Activated B cell treated with CpG ODN at 0.5 μM for 24 hours (primary cell): ENCODE measurements around the gene CTDP1. TPM values are rescaled to one million over a fixed set of nuclear protein-coding genes. Genes with fewer than 3 reads are reported as not detected.

Experiments
- ATAC-seq: fragments of 200-7000 bp; cut with Tn5 transposase; one replicate; pipeline ENCODE4 v1.10.0; 2021; ENCODE audit warnings: low read depth, mild to moderate bottlenecking, moderate library complexity
- CTCF ChIA-PET: fragments of 350-600 bp; sonication (Branson Sonifier 250); formaldehyde crosslinking; loops from one replicate; lab custom pipeline; 2021; ENCODE audit warnings: antibody characterized with exemption; lab: Charles Lee
- POLR2A ChIA-PET: fragments of 350-600 bp; sonication (Branson Sonifier 250); formaldehyde crosslinking; loops from one replicate; lab custom pipeline; 2021; ENCODE audit warnings: antibody characterized with exemption; lab: Charles Lee
- DNase-seq: peaks from one replicate; pipeline ENCODE4 v3.0.0; 2022
- H3K27ac Mint-ChIP-seq: one replicate; pipeline ENCODE4 v1.8.0; 2020; ENCODE audit warnings: mixed read lengths
- H3K27me3 Mint-ChIP-seq: one replicate; pipeline ENCODE4 v1.8.0; 2021; ENCODE audit warnings: mixed read lengths
- H3K36me3 Mint-ChIP-seq: one replicate; pipeline ENCODE4 v1.8.0; 2021; ENCODE audit warnings: low read depth, mixed read lengths
- H3K4me1 Mint-ChIP-seq: one replicate; pipeline ENCODE4 v1.8.0; 2021; ENCODE audit warnings: mixed read lengths
- H3K4me3 Mint-ChIP-seq: one replicate; pipeline ENCODE4 v1.8.0; 2020; ENCODE audit warnings: mild to moderate bottlenecking, mixed read lengths
- H3K9me3 Mint-ChIP-seq: one replicate; pipeline ENCODE4 v1.8.0; 2020; ENCODE audit warnings: mixed read lengths
- intact Hi-C: fragments of 100-400 bp; cut with micrococcal nuclease; formaldehyde crosslinking; loops from one replicate; pipeline ENCODE4 v1.15.1; 2024
- total RNA-seq: library from RNA; stranded (reverse); gene quantifications from 2 replicates; pipeline ENCODE4 v1.2.3, GENCODE V29; 2022
- TF ChIP-seq, protein P1 (sequence below): fragments of 200-600 bp; IDR thresholded peaks from one replicate; pipeline ENCODE4 v1.8.0; 2022; ENCODE audit warnings: antibody characterized with exemption, mild to moderate bottlenecking

Gene CTDP1
- total RNA-seq, 1 donor from 2014 or later = 33.8 TPM

DNA sequence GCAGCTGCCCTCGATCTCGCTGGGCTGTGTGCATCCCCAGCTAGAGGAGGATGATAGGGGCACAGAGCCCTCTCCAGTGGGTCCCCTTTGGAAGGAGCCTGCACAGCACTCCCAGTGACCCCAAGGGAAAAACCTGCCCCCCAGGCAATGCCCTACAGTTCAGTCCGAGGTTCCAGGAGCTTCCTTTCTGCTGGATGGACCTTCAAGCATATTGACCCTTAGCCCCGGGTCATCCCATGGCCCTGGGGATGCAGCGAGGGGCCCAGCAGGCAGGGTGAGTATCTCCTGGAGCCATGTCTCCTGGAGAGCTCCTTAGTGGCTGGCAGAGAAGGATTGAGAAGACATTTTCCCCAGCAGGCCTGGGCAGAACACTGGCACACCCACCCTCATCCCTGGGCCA is 45.4 kb upstream of the CTDP1 start:
- H3K27me3 Mint-ChIP-seq = no peaks in the 10 kb centered on the region
- ChIA-PET POLR2A (no interaction called here), CTCF (no interaction called here)
- no peak overlapping the region for H3K4me3 Mint-ChIP-seq
- no peak for ATAC-seq
- intact Hi-C loops = no loop called here
- H3K9me3 Mint-ChIP-seq = peaks cover 5% of the 10 kb centered on the region
- TF ChIP-seq, protein P1, sequence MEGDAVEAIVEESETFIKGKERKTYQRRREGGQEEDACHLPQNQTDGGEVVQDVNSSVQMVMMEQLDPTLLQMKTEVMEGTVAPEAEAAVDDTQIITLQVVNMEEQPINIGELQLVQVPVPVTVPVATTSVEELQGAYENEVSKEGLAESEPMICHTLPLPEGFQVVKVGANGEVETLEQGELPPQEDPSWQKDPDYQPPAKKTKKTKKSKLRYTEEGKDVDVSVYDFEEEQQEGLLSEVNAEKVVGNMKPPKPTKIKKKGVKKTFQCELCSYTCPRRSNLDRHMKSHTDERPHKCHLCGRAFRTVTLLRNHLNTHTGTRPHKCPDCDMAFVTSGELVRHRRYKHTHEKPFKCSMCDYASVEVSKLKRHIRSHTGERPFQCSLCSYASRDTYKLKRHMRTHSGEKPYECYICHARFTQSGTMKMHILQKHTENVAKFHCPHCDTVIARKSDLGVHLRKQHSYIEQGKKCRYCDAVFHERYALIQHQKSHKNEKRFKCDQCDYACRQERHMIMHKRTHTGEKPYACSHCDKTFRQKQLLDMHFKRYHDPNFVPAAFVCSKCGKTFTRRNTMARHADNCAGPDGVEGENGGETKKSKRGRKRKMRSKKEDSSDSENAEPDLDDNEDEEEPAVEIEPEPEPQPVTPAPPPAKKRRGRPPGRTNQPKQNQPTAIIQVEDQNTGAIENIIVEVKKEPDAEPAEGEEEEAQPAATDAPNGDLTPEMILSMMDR = no peak
- DNase-seq = no peak
- H3K36me3 Mint-ChIP-seq = no peaks in the 10 kb centered on the region
- H3K27ac Mint-ChIP-seq = no peak overlapping the region
- H3K4me1 Mint-ChIP-seq = peaks cover 13% of the 10 kb centered on the region

DNA sequence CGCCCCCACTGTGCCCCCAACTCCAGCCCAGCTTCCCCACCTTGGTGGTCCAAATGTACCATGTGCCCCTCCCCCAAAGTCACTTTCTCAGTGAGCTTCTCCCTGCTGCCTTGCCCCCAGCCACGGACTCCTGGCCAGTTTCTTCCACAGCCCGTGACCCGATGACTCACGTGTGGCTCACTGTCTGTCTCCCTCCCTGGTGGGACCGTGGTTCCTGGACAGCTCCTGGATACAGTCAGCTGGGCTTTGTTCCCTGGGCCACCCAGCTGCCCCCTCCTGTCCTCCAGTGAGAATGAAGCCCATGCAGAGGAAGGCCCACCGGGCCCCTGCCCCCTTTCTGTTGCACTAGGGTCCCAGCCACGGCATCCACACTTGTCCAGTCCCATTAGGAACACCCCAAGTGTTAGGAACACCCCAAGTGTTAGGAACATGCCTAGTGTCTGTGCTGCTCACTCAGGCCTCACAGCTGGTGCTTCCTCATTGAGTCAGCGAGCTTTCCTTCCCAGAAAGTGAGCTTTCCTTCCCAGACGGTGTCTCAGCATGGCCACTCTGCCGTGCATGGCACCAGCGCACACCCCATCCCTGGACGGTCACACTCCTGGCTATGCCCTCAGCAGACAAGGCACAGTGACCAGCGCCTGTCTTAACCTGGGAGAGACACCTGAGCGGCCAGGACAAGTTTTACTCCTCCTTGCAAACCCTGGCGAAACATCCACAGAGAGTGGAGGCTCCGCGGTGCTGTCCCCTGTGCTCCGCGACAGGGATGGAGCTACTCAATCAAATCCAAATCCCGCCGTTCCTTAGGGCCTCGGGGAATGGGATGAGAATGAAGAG is 44.8 kb upstream of the CTDP1 start:
- intact Hi-C loops = no loop called here
- H3K4me3 Mint-ChIP-seq = no peak overlapping the region
- no peak overlapping the region for H3K27ac Mint-ChIP-seq
- DNase-seq = no peak
- peaks cover 5% of the 10 kb centered on the region for H3K9me3 Mint-ChIP-seq
- ChIA-PET CTCF (no interaction called here), POLR2A (no interaction called here)
- no peak for ATAC-seq
- H3K4me1 Mint-ChIP-seq = peaks cover 13% of the 10 kb centered on the region
- no peaks in the 10 kb centered on the region for H3K27me3 Mint-ChIP-seq
- no peaks in the 10 kb centered on the region for H3K36me3 Mint-ChIP-seq
- TF ChIP-seq, protein P1 = no peak

DNA sequence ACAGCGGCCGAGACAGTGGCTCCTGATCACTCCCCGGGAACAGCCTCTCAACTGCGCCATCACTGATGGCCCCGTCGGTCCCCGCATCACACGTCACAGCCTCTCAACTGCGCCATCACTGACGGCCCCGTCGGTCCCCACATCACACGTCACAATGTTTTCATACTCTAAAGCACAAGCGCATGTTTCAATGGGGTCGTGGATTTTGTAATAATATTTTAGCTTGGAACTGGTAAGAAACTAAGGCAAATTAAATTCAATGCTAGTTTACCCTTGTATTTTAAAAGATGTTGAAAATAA is 44.2 kb upstream of the CTDP1 start:
- POLR2A ChIA-PET = no interaction called here
- TF ChIP-seq, protein P1 = no peak
- H3K4me3 Mint-ChIP-seq = no peak overlapping the region
- no peak for ATAC-seq
- H3K36me3 Mint-ChIP-seq = no peaks in the 10 kb centered on the region
- H3K9me3 Mint-ChIP-seq = peaks cover 5% of the 10 kb centered on the region
- CTCF ChIA-PET = no interaction called here
- no peak for DNase-seq
- intact Hi-C loops = no loop called here
- no peak overlapping the region for H3K27ac Mint-ChIP-seq
- no peaks in the 10 kb centered on the region for H3K27me3 Mint-ChIP-seq
- peaks cover 13% of the 10 kb centered on the region for H3K4me1 Mint-ChIP-seq

DNA sequence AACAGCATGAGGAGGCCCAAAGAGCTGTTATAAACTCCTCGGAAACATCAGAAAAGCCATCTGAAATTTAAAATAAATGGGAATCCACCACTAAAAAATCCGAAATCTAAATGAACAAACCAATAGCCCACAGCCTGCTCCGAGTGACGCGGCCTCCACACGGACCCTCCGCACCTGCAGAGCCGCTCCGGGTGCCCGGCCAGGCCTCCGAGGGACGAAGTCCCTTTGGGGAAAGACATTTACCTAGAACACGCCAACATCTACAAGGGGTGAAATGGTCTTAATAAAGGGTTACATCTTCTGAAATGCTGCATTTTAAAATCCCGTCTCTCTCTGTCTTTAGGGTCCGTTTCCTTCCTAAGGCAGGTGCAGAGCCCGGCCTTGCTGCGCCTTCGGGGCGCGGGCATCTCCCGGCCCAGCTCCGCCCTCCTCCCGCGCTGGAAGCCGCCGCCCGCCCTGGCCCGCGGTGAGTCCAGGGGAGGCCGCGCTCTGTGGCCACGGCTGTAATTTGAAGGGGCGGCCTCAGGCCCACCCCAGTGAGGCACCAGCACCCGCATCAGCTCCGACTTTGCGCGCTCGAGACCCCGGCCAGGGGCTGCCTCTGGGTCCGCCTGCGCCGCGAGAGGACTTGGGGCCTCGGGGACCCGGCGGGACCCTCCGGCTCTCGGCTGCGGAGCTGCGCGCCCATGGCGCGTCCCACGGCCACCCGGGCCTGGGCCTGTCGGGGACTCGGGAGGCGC is 42.3 kb upstream of the CTDP1 start:
- intact Hi-C loops = no loop called here
- DNase-seq = no peak
- no peaks in the 10 kb centered on the region for H3K27me3 Mint-ChIP-seq
- ATAC-seq = no peak
- ChIA-PET POLR2A (no interaction called here), CTCF (no interaction called here)
- no peaks in the 10 kb centered on the region for H3K36me3 Mint-ChIP-seq
- no peak overlapping the region for H3K27ac Mint-ChIP-seq
- peaks cover 9% of the 10 kb centered on the region for H3K4me1 Mint-ChIP-seq
- no peak overlapping the region for H3K4me3 Mint-ChIP-seq
- TF ChIP-seq, protein P1 = no peak
- H3K9me3 Mint-ChIP-seq = peaks cover 5% of the 10 kb centered on the region
